AG10803 (cell line): ENCODE results near the gene NLRP3.

ENCODE experiments used
- DNase-seq: peaks from one replicate; pipeline ENCODE4 v3.0.0; 2010; ENCODE audit warnings: low read depth
- H3K4me3 ChIP-seq: 2 replicates; pipeline ENCODE4 v1.5.1; 2011; ENCODE audit warnings: mild to moderate bottlenecking, low read length, control low read depth
- TF ChIP-seq, protein P1 (sequence below): conservative IDR thresholded peaks from 2 replicates; pipeline ENCODE4 v1.5.1; 2011; ENCODE audit warnings: mild to moderate bottlenecking, low read length, control low read depth, inconsistent platforms

Gene NLRP3

DNA sequence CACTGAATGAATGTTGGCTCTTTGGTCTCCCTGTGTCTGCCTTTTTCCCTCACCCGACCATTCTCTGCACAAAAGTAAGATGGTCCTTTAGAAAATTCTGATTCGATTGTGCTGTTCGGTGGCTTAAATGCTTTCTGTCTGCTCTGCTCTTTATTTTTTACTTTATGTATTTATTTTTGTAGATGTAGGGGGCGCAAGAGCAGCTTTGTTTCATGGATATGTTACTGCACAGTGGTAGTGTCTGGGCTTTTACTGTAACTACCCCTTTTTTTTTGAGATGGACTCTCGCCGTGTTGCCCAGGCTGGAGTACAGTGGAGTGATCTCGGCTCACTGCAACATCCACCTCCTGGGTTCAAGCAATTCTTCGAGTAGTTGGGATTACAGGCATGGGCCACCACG, 15.7 kb downstream of the NLRP3 start:
- no peak for DNase-seq
- H3K4me3 ChIP-seq = no peak overlapping the region
- TF ChIP-seq, protein P1, sequence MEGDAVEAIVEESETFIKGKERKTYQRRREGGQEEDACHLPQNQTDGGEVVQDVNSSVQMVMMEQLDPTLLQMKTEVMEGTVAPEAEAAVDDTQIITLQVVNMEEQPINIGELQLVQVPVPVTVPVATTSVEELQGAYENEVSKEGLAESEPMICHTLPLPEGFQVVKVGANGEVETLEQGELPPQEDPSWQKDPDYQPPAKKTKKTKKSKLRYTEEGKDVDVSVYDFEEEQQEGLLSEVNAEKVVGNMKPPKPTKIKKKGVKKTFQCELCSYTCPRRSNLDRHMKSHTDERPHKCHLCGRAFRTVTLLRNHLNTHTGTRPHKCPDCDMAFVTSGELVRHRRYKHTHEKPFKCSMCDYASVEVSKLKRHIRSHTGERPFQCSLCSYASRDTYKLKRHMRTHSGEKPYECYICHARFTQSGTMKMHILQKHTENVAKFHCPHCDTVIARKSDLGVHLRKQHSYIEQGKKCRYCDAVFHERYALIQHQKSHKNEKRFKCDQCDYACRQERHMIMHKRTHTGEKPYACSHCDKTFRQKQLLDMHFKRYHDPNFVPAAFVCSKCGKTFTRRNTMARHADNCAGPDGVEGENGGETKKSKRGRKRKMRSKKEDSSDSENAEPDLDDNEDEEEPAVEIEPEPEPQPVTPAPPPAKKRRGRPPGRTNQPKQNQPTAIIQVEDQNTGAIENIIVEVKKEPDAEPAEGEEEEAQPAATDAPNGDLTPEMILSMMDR = no peak

DNA sequence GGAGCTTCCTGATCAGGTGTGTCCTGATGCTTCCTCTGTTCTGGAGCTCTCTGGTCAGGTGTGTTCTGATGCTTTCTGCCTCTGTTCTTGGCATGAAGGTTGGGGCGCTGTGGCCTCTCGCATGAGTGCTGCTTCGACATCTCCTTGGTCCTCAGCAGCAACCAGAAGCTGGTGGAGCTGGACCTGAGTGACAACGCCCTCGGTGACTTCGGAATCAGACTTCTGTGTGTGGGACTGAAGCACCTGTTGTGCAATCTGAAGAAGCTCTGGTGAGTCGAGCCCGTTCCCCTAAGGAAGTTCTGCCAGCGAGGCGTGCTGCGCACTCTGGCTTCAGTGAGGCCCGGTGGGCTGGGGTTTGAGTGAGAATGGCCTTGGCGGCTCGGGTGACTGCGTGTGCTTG, 18.0 kb downstream of the NLRP3 start:
- H3K4me3 ChIP-seq = no peak overlapping the region
- TF ChIP-seq, protein P1 = no peak
- no peak for DNase-seq

DNA sequence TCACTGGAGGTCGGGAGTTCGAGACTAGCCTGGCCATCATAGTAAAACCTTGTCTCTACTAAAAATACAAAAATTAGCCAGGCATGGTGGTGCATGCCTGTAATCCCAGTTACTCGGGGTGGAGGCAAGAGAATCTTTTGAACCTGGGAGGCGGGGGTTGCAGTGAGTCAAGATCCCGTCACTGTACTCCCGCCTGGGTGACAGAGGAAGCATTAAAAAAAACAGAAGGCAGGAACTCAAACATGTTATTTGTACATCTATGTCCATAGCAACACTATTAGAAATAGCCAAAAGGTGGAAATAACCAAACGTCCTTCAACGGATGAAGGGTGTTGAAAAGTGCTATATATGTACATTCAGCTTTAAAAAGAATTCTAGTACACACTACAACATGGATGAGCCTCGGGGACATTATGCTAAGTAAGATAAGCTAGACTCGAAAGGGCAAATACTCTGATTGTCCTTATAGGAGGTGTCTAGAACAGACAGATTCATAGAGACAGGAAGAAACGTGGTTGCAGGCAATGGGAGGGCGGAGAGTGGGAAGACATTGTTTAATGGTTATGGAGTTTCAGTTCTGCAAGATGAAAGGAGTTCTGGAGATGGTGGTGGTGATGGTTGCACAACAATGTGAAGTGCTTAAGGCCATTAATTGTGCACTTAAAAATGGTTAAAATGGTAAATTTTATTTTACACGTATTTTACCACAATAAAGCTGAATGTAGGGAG, 19.2 kb downstream of the NLRP3 start:
- no peak for DNase-seq
- H3K4me3 ChIP-seq = no peak overlapping the region
- TF ChIP-seq, protein P1 = no peak

DNA sequence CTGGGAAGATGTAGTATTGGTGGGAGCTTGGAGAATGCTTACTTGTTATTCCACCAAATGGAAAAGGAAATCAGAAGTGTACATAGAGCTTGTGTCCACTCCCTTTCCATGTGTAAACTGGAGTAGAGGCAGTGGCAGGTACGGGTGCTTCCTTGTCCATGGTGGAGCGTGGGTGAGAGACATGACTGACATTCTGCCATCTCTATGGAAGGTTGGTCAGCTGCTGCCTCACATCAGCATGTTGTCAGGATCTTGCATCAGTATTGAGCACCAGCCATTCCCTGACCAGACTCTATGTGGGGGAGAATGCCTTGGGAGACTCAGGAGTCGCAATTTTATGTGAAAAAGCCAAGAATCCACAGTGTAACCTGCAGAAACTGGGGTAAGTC, 19.8 kb downstream of the NLRP3 start:
- no peak overlapping the region for H3K4me3 ChIP-seq
- TF ChIP-seq, protein P1 = no peak
- no peak for DNase-seq

DNA sequence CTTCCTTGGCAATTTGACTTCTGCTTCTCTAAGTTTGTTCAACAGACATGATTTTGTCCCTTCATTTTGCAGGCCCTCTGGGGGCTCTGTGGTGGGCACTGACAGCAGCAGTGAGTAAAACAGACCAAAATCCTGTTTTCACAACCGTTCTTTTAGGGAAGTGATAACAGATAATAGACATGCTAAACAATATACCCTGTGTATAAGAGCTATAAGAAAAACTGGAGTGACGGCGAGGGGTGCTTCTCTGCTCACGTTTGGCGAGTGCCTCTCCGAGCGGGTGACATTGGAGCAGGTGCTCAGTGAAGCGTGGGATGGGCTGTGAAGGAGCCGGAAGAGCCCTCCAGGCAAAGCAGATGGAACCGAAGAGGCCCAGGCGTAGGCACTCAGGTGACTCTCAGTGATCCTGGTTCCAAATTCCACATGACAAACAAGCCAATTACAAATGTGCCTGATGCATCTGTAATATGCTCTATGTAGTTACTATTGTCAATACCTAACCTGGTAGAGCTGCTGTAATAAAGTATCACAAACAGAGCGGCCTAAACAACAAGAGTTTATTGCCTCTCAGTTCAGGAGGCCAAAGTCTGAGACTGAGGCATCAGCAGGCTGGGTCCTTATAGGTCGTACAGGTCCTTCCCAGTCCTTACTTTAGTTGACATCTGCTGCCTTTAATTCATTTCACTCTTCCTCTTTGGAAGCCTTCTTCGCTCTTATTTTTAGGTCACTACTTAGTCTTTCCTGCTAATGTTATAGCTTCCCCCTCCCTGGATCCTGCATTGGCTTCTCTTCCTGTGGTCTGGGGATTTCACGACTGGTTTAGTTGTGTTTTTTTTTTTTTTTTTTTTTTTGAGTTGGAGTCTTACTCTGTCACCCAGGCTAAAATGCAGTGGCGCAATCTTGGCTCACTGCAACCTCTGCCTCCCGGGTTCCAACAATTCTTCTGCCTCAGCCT, 21.9 kb downstream of the NLRP3 start:
- no peak overlapping the region for H3K4me3 ChIP-seq
- DNase-seq = no peak
- TF ChIP-seq, protein P1 = no peak

DNA sequence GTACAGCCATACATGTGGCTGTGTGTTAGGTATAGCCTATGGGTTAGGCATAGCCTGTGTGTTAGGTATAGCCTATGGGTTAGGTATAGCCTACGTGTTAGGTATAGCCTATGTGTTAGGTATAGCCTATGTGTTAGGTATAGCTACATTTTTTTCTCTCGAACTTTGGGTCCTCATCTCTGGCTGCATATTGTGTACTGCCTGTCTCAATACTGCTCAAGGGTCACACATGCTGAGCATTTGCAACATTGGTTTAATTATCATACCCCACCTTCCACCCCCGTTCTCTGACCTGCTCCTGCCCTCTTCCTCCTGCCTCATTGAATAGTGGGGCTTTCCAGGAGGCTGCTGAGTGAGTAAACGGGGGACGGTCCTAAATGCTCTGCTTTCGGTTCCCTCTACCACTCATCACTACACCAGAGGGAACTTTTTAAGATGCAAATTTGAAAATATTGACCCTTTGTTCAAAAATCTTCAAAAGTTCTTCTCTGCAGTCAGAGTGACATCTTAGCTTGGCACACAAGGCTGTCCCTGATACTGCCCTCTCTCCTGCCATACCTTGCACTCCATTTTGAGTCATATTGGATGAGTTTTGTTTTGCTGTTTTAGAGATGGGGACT, 24.1 kb downstream of the NLRP3 start:
- no peak overlapping the region for H3K4me3 ChIP-seq
- TF ChIP-seq, protein P1 = no peak
- no peak for DNase-seq
